Measurements from ENCODE around the gene TMEM250.
A peak's percentile ranks its signal among the peaks of the same experiment; 100 is the strongest.

- TF ChIP-seq POLR2A (IDR thresholded peaks at IDR 0.05) (no peak), POLR2AphosphoS5 (IDR thresholded peaks at IDR 0.05) (peak; percentile 10), EP300 (IDR thresholded peaks at IDR 0.05) (no peak), CTCF (IDR thresholded peaks at IDR 0.05) (no peak)
Measured at GRCh38 chr9:136086213-136086881, 32.3 kb downstream of the TMEM250 start.

Measured in gastroesophageal sphincter (tissue), 3 donors.